Suprapubic skin (tissue), 4 donors: Measurements from ENCODE around the gene FERMT2.

Experiments
- EP300 ChIP-seq: sonication (generic); formaldehyde crosslinking; IDR thresholded peaks from one replicate; pipeline ENCODE4 v1.6.1; 2017; ENCODE audit warnings: antibody characterized with exemption
- POLR2AphosphoS5 ChIP-seq, 3 donors: sonication (generic); formaldehyde crosslinking; IDR thresholded peaks; one replicate each; pipeline ENCODE4 v1.6.1; 2017; ENCODE audit warnings: antibody characterized with exemption in 3 of 3
- TF ChIP-seq, protein P1 (sequence below), 2 donors: fragments of 200-600 bp in 1 of 2; fragments of 450-650 bp in 1 of 2; sonication (generic) in 1 of 2; IDR thresholded peaks; one replicate each; pipeline ENCODE4 v1.5.1; 2016 to 2019; ENCODE audit warnings: antibody characterized with exemption in 2 of 2, mild to moderate bottlenecking in 1 of 2, moderate library complexity in 1 of 2

DNA sequence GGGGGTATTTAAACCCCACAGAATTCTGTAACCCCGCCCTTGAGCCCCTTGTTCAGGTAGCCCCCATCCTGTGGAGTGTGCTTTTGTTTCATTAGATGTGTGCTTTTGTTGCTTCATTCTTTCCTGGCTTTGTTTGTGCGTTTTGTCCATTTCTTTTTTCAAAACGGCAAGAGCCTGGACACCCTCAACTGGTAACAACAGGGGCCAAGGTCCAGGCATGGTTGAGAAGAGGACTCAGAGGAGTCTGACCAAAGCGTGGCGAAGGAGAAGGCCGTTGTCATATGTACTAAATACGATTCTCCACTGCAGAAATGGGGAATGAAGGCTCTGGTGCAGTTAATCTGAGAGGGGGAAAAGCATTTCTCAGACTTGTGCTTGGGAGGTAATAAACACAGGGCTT lies 113.4 kb downstream of the FERMT2 start:
- TF ChIP-seq EP300 (no peak), POLR2AphosphoS5 (IDR thresholded peaks at IDR 0.05) (no peak)
- TF ChIP-seq, protein P1, sequence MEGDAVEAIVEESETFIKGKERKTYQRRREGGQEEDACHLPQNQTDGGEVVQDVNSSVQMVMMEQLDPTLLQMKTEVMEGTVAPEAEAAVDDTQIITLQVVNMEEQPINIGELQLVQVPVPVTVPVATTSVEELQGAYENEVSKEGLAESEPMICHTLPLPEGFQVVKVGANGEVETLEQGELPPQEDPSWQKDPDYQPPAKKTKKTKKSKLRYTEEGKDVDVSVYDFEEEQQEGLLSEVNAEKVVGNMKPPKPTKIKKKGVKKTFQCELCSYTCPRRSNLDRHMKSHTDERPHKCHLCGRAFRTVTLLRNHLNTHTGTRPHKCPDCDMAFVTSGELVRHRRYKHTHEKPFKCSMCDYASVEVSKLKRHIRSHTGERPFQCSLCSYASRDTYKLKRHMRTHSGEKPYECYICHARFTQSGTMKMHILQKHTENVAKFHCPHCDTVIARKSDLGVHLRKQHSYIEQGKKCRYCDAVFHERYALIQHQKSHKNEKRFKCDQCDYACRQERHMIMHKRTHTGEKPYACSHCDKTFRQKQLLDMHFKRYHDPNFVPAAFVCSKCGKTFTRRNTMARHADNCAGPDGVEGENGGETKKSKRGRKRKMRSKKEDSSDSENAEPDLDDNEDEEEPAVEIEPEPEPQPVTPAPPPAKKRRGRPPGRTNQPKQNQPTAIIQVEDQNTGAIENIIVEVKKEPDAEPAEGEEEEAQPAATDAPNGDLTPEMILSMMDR (IDR thresholded peaks at IDR 0.05), result no peak
